H54 (cell line): ENCODE results near the gene DNAH1.

Source experiments
- DNase-seq: peaks from one replicate; pipeline ENCODE4 v3.0.0; 2011; ENCODE audit warnings: low spot score, mixed read lengths; ENCODE audit not compliant: insufficient read length
- FAIRE-seq: peaks from 3 replicates; lab custom pipeline; 2011; peaks lifted over from hg19 to GRCh38; lab: Jason Lieb, UNC
- POLR2A ChIP-seq: IDR thresholded peaks from 2 replicates; pipeline ENCODE4 v1.6.1; 2011; ENCODE audit warnings: low read depth, mild to moderate bottlenecking, low read length

The DNAH1 gene

DNA sequence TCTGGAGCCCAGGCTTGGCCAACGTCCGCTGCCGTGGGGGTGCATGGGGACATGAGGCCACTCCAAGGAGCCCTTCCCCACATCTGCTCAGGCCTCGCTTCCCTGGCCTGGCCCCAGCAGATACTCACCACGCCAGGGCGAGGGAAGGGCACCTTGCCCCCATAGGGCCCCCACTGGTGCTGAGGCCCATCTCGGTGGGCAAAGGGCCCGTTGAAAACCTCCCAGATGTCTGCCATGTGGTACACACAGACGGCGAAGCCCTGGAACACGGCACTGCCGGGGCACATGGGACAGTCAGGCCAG lies 124.1 kb downstream of the DNAH1 start:
- no peak for TF ChIP-seq POLR2A
- no peak for DNase-seq
- no peak for FAIRE-seq

DNA sequence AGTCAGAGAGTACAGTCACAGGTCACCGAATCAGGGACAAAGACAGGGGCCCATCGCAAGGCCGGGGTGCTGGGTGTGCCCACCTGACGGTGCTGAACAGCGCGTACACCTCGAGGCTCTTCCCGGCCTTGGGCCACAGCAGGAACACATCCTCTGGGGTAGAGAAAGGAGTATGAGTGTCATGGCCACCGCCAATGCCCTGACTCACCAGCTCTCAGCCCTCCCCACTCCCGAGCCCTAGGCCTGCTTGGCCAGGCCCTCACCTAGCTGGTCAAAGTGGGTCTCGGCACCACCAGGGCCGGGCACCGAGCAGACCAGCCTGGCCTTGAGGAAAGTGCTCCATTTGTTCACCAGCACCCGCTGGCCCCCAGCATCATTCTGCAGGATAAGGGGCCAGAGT lies 124.6 kb downstream of the DNAH1 start:
- DNase-seq (no peak), FAIRE-seq (no peak)
- no peak for TF ChIP-seq POLR2A

DNA sequence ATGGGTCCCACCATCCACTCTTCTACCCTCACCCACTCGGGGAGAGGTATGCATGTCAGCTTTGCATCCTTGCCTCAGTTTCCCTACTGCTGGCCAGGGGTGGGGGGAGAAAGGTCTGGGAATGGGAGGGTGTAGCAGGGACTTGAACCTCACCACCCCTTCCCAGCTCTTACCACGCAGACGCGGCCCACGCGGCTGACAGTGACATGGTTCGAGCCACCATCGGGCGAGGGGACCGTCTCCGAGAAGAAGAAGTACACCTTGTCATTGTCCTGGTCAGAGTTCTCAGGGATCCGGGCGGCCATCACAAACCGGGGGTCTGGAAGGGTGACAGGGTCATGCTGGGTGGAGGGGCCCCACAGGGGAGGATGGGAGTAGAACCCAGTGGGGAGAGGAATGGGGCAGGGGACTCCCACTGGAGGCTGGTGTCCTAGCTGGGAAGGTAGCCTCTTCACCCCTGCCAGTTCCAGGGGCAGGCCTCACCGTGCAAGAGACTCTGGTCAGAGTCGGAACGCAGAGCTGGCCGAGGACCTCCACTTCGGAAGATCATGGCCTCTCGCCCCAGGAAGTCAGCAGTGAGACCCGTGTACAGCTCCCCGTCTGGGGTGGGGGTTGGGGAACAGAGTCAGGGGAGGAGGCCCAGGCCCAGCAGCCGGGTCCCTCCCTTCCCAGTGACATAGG lies 125.1 kb downstream of the DNAH1 start:
- no peak for DNase-seq
- FAIRE-seq, result no peak
- TF ChIP-seq POLR2A, result no peak

DNA sequence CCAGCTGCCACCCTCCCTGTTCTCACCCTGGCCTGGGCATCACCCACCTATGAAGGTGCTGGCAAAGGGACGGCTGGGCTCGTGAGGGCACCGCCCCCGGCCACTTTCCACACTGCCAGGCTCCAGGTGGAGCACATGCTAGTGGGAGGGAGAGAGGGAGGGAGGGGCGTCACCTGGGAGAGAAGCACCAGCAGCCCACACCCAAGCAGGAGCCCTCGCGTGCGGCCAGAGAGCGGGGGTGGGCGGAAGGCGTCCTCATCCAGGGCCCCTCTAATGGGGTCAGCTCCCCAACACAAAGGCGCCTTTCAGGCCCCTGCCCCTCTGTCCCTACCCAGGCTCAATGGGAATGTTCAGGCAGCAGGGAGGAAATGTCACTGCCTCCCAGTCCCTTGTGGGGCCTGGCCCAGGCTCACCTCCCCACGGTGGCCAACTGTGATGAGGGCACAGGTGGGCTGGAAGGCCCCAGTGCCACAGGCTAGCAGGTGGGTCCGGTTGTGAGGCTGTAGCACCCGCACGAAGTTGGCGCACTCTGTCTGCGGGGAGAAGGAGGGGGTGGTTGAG lies 125.7 kb downstream of the DNAH1 start:
- DNase-seq (no peak), FAIRE-seq (no peak)
- no peak for TF ChIP-seq POLR2A

- no peak for FAIRE-seq
- TF ChIP-seq POLR2A, result no peak
Measured at GRCh38 chr3:52442409-52443267, 126.5 kb downstream of the DNAH1 start.

GRCh38 chr3:52443268-52443610 lies 127.1 kb downstream of the DNAH1 start:
- no peak for TF ChIP-seq POLR2A
- FAIRE-seq, result no peak
- DNase-seq, result no peak

More at GRCh38 chr3:52442409-52443267, 126.5 kb downstream of the DNAH1 start:
- DNase-seq, result no peak

GRCh38 chr3:52443791-52444687 lies 127.9 kb downstream of the DNAH1 start:
- DNase-seq, result no peak
- TF ChIP-seq POLR2A, result no peak
- no peak for FAIRE-seq

DNA sequence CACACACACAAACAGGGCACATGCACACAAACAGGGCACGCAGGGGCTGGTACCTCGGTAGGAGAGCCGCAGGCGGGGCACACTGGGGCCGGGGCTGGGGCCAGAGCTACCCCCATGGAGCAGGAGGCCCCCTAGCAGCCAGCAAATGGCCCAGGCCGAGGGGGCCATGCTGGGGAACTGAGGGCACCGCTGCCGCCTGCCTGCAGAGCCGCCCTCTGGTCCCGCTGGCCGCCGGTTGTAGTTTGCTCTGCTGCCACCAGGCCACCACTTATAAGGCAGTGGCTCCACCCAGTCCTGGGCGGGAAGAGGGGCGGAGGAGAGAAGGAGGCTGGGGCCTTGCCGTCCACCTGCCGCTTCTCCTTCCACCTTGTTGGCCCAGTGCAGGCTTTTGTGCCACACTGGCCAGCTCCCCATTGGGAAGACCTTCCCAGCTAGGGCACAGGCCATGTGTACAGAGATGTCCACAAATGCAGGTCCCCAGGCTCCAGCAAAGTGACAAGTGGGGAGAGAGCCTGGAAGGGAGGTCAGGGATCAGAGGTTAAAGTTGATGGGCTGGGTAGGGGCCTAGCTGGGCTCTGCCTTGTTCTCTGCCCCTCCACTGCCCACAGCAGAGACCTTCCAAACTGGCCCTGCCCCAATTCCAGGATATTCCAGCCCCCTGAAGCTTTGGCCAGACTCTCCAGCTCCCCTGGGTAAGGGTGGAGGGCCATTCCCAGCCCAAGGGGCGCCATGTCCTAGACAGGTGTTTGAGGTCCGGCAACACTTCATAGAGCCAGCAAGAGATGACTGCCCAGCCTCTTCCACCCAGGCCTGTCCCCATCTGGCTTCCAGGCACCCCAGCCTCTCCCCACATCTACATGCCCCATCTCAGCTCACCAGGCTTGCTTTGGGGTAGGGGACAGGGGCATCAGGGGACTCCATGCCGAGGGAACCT lies 129.0 kb downstream of the DNAH1 start, which contains the start of gene SEMA3G:
SEMA3G (minus strand) TSS at position 244 of the 934 bp plus-strand sequence; CDS start at position 168, 76 bp downstream.
- peak; percentile 76 for DNase-seq
- 0 out of 2 replicates have a peak, but pooled peaks have one; percentile 35 for TF ChIP-seq POLR2A
- FAIRE-seq, result no peak

GRCh38 chr3:52446042-52446441 lies 129.9 kb downstream of the DNAH1 start:
- no peak for FAIRE-seq

DNA sequence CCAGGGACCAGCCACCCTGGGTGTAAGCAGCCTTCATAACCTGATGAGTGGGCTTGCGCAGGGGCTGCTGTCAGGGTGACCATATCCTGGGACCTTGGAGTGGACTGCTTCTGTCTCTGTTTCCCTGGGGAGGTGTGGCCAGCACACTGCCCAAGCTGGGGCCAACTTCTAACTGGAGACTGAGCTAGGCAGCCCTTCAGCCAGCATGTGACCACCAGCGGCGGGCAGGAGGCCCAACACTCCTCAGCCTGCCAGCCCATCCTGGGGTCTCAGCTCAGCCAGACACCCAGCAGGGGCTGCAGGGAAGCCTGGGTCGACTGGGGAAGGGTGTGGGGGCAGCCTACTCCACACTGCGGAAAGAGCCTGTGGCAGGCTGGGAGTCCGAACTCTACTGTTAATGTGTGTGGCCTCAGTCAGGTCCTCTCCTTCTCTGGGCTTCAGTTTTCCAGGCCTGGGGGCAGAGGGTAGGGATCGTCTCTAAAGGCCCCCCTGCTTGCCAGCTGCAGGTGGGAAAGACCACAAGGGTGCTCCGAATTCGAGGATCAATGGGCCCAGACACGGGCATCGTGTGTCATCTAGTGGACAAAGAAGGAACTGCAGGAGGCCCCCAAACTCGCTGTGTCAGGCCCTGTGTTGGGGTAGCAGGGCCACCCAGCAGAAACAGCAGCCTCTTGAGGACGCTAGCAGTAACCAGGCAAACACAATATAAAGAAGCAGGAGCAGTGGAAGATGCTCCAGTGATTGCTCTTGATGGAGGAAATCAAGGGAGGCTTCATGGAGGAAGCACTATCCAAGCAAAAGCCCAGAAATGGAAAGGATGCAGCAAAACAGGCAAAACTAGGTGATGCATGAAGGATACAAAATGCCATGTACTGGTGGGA lies 130.8 kb downstream of the DNAH1 start:
- peak; percentile 67 for DNase-seq
- FAIRE-seq, result no peak

More at GRCh38 chr3:52446042-52446441, 129.9 kb downstream of the DNAH1 start:
- TF ChIP-seq POLR2A, result no peak
- no peak for DNase-seq

GRCh38 chr3:52447512-52448355 lies 131.6 kb downstream of the DNAH1 start:
- no peak for FAIRE-seq
- no peak for TF ChIP-seq POLR2A
- no peak for DNase-seq

More for the DNA sequence above, 130.8 kb downstream of the DNAH1 start:
- TF ChIP-seq POLR2A, result no peak
